HG02981 (cell line): ENCODE measurements around the gene OTUB1.

Source experiments
- ATAC-seq: cut with Tn5 transposase; IDR thresholded peaks from one replicate; pipeline ENCODE4 v1.9.1; 2021; ENCODE audit warnings: mild to moderate bottlenecking, moderate library complexity; ENCODE audit not compliant: unreplicated experiment

OTUB1 gene

GRCh38 chr11:64022125-64022784 is 36.0 kb downstream of the OTUB1 start:
- ATAC-seq: no peak

GRCh38 chr11:64023712-64024710 is 37.8 kb downstream of the OTUB1 start:
- no peak for ATAC-seq

GRCh38 chr11:64025205-64025604 is 39.0 kb downstream of the OTUB1 start:
- ATAC-seq: no peak

GRCh38 chr11:64026575-64027205 is 40.5 kb downstream of the OTUB1 start:
- ATAC-seq: no peak

GRCh38 chr11:64027651-64028397 is 41.6 kb downstream of the OTUB1 start:
- no peak for ATAC-seq

GRCh38 chr11:64028398-64029115 is 42.3 kb downstream of the OTUB1 start:
- ATAC-seq: no peak

GRCh38 chr11:64029773-64030172 is 43.5 kb downstream of the OTUB1 start:
- no peak for ATAC-seq

- ATAC-seq: no peak
Observed at GRCh38 chr11:64031001-64031400, 44.8 kb downstream of the OTUB1 start.

- ATAC-seq: no peak
Observed at GRCh38 chr11:64032050-64032449, 45.8 kb downstream of the OTUB1 start.

GRCh38 chr11:64034411-64034811 is 48.2 kb downstream of the OTUB1 start:
- no peak for ATAC-seq

GRCh38 chr11:64035081-64035524 is 48.9 kb downstream of the OTUB1 start:
- ATAC-seq: no peak

GRCh38 chr11:64035576-64035975 is 49.3 kb downstream of the OTUB1 start, which contains the start of gene FLRT1:
FLRT1 (plus strand) TSS chr11:64035931; CDS start chr11:64116268, 80,337 bp downstream.
- no peak for ATAC-seq

- ATAC-seq: no peak
Observed at GRCh38 chr11:64036087-64037026, 50.1 kb downstream of the OTUB1 start.

- ATAC-seq: no peak
Observed at GRCh38 chr11:64037027-64037634, 50.9 kb downstream of the OTUB1 start.

GRCh38 chr11:64038500-64038899 is 52.3 kb downstream of the OTUB1 start:
- ATAC-seq: no peak

- ATAC-seq: no peak
Observed at GRCh38 chr11:64039012-64039665, 52.9 kb downstream of the OTUB1 start.

GRCh38 chr11:64040684-64041322 is 54.6 kb downstream of the OTUB1 start:
- no peak for ATAC-seq
